ENCODE results near the gene LIMK1. TPM values are rescaled to one million over a fixed set of nuclear protein-coding genes. Genes with fewer than 3 reads are reported as not detected.
A peak's percentile ranks its signal among the peaks of the same experiment; 100 is the strongest.

LIMK1 gene
- total and polyA plus RNA-seq, 2 experiments from 2014 or later = 13.0 to 96.5 TPM

DNA sequence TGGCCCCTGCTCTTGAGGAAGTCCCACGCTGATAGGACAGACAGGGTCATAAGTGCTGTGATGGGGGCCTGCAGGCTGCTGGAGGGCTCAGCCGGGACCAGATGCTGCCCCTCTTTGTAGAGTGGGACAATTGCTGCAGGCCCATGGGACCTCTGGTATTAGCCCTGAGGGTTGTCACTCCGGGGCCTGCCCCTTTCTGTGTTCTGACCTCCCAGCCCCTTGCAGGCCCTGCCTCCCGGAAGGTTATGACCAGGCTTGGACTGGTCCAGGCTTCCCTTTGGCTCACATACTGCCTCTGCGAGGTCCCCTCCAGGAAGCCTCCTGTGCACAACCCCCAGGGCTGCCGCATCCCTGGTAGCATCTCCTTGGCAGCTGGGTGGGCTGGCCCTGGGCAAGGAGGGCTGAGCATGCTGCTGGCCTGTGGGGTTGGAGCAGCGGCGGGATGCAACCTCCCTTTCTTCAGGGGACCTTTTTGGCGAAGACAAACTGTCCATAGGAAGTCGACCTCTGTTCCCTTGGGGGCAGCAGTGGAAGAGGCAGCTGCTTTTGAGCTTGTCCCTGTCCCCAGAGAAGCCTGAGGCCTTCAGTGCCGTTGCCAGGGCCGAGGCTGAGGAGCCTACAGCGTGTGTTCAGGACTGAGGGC lies 8.8 kb downstream of the LIMK1 start (continued):
- TF ChIP-seq, protein P1, sequence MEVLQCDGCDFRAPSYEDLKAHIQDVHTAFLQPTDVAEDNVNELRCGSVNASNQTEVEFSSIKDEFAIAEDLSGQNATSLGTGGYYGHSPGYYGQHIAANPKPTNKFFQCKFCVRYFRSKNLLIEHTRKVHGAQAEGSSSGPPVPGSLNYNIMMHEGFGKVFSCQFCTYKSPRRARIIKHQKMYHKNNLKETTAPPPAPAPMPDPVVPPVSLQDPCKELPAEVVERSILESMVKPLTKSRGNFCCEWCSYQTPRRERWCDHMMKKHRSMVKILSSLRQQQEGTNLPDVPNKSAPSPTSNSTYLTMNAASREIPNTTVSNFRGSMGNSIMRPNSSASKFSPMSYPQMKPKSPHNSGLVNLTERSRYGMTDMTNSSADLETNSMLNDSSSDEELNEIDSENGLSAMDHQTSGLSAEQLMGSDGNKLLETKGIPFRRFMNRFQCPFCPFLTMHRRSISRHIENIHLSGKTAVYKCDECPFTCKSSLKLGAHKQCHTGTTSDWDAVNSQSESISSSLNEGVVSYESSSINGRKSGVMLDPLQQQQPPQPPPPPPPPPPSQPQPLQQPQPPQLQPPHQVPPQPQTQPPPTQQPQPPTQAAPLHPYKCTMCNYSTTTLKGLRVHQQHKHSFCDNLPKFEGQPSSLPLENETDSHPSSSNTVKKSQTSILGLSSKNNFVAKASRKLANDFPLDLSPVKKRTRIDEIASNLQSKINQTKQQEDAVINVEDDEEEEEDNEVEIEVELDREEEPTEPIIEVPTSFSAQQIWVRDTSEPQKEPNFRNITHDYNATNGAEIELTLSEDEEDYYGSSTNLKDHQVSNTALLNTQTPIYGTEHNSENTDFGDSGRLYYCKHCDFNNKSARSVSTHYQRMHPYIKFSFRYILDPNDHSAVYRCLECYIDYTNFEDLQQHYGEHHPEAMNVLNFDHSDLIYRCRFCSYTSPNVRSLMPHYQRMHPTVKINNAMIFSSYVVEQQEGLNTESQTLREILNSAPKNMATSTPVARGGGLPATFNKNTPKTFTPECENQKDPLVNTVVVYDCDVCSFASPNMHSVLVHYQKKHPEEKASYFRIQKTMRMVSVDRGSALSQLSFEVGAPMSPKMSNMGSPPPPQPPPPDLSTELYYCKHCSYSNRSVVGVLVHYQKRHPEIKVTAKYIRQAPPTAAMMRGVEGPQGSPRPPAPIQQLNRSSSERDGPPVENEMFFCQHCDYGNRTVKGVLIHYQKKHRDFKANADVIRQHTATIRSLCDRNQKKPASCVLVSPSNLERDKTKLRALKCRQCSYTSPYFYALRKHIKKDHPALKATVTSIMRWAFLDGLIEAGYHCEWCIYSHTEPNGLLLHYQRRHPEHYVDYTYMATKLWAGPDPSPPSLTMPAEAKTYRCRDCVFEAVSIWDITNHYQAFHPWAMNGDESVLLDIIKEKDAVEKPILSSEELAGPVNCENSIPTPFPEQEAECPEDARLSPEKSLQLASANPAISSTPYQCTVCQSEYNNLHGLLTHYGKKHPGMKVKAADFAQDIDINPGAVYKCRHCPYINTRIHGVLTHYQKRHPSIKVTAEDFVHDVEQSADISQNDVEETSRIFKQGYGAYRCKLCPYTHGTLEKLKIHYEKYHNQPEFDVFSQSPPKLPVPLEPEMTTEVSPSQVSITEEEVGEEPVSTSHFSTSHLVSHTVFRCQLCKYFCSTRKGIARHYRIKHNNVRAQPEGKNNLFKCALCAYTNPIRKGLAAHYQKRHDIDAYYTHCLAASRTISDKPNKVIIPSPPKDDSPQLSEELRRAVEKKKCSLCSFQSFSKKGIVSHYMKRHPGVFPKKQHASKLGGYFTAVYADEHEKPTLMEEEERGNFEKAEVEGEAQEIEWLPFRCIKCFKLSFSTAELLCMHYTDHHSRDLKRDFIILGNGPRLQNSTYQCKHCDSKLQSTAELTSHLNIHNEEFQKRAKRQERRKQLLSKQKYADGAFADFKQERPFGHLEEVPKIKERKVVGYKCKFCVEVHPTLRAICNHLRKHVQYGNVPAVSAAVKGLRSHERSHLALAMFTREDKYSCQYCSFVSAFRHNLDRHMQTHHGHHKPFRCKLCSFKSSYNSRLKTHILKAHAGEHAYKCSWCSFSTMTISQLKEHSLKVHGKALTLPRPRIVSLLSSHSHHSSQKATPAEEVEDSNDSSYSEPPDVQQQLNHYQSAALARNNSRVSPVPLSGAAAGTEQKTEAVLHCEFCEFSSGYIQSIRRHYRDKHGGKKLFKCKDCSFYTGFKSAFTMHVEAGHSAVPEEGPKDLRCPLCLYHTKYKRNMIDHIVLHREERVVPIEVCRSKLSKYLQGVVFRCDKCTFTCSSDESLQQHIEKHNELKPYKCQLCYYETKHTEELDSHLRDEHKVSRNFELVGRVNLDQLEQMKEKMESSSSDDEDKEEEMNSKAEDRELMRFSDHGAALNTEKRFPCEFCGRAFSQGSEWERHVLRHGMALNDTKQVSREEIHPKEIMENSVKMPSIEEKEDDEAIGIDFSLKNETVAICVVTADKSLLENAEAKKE (CRISPR knock-in tag; IDR thresholded peaks at IDR 0.05) = no peak

DNA sequence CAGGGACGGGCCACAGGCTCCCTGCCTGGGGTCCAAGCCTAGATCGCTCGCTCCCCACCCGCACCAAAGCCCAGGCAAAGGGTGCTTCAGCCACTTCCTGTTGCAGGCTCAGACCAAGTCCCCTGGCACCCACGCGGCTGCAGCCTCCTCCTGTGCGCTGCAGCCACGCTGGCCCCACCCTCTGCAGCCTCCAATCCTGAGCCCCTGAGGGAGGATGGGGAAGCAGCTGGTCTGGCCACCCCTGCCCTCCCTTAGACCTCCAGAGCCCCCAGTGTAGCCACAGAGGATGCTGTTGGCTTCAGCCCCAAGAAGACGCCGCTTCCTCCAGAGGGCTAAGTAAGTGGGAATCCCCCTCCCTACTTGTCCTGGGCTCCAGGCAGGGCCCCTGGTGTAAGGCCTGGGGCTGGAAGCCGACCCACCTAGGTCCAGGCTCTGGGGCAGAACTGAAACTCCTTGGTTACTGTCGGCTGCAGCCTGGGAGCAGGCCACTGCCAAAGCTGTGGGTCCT lies 9.4 kb downstream of the LIMK1 start:
- peaks cover 13% of the 10 kb centered on the region; the same call in 1 of the 2 replicates for H3K79me2 ChIP-seq (replicated peaks; ENCODE audit: insufficient read depth)
- peak overlapping the region; percentile 26 for H3K4me2 ChIP-seq
- peaks cover 15% of the 10 kb centered on the region for H3K36me3 ChIP-seq (ENCODE audit: insufficient read depth)
- peaks cover 28% of the 10 kb centered on the region for H3K4me1 Mint-ChIP-seq
- H4K20me1 ChIP-seq (replicated peaks; ENCODE audit: insufficient read depth) = peaks cover 2% of the 10 kb centered on the region; the same call in 1 of the 2 replicates
- H3K27ac ChIP-seq (ENCODE audit: low read depth) = peak overlapping the region; percentile 45; the same call in 1 of the 2 replicates
- H3K36me3 Mint-ChIP-seq (ENCODE audit: low read depth) = peaks cover 40% of the 10 kb centered on the region
- no peak overlapping the region for H3K27ac Mint-ChIP-seq
- no peaks in the 10 kb centered on the region for H3K9me2 ChIP-seq (ENCODE audit: insufficient read depth)
- H3F3A ChIP-seq (replicated peaks; ENCODE audit: low read depth) = peaks cover 9% of the 10 kb centered on the region; the same call in 1 of the 2 replicates
- DNase-seq (ENCODE audit: low spot score) (peak; percentile 28), ATAC-seq (no peak)
- H3K4me3 ChIP-seq = no peak overlapping the region
- H3K4me1 ChIP-seq (ENCODE audit: insufficient read depth) = peaks cover 34% of the 10 kb centered on the region
- H3K27me3 Mint-ChIP-seq (ENCODE audit: insufficient read depth, low read depth, poor library complexity) = peaks cover 9% of the 10 kb centered on the region
- H3K9me3 Mint-ChIP-seq = peaks cover 5% of the 10 kb centered on the region; the same call in 2 of the 3 replicates
- TF ChIP-seq, protein P2, sequence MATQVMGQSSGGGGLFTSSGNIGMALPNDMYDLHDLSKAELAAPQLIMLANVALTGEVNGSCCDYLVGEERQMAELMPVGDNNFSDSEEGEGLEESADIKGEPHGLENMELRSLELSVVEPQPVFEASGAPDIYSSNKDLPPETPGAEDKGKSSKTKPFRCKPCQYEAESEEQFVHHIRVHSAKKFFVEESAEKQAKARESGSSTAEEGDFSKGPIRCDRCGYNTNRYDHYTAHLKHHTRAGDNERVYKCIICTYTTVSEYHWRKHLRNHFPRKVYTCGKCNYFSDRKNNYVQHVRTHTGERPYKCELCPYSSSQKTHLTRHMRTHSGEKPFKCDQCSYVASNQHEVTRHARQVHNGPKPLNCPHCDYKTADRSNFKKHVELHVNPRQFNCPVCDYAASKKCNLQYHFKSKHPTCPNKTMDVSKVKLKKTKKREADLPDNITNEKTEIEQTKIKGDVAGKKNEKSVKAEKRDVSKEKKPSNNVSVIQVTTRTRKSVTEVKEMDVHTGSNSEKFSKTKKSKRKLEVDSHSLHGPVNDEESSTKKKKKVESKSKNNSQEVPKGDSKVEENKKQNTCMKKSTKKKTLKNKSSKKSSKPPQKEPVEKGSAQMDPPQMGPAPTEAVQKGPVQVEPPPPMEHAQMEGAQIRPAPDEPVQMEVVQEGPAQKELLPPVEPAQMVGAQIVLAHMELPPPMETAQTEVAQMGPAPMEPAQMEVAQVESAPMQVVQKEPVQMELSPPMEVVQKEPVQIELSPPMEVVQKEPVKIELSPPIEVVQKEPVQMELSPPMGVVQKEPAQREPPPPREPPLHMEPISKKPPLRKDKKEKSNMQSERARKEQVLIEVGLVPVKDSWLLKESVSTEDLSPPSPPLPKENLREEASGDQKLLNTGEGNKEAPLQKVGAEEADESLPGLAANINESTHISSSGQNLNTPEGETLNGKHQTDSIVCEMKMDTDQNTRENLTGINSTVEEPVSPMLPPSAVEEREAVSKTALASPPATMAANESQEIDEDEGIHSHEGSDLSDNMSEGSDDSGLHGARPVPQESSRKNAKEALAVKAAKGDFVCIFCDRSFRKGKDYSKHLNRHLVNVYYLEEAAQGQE (IDR thresholded peaks at IDR 0.05; ENCODE audit: unreplicated experiment) = no peak
- no peak for TF ChIP-seq STAT1 (IDR thresholded peaks at IDR 0.05; ENCODE audit: unreplicated experiment)
- TF ChIP-seq ZNF114 (CRISPR knock-in tag; IDR thresholded peaks at IDR 0.05) = no peak
- no peak for TF ChIP-seq EZH2phosphoT487 (IDR thresholded peaks at IDR 0.05; ENCODE audit: unreplicated experiment)
- no peak for TF ChIP-seq POLR2AphosphoS5 (IDR thresholded peaks at IDR 0.05; ENCODE audit: low read depth)
- TF ChIP-seq, protein P3, sequence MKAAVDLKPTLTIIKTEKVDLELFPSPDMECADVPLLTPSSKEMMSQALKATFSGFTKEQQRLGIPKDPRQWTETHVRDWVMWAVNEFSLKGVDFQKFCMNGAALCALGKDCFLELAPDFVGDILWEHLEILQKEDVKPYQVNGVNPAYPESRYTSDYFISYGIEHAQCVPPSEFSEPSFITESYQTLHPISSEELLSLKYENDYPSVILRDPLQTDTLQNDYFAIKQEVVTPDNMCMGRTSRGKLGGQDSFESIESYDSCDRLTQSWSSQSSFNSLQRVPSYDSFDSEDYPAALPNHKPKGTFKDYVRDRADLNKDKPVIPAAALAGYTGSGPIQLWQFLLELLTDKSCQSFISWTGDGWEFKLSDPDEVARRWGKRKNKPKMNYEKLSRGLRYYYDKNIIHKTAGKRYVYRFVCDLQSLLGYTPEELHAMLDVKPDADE (IDR thresholded peaks at IDR 0.05) = no peak
- TF ChIP-seq JUNB (IDR thresholded peaks at IDR 0.05; ENCODE audit: unreplicated experiment) = no peak
- no peak for TF ChIP-seq NANOG (IDR thresholded peaks at IDR 0.05; ENCODE audit: borderline replicate concordance)
- TF ChIP-seq, protein P4, sequence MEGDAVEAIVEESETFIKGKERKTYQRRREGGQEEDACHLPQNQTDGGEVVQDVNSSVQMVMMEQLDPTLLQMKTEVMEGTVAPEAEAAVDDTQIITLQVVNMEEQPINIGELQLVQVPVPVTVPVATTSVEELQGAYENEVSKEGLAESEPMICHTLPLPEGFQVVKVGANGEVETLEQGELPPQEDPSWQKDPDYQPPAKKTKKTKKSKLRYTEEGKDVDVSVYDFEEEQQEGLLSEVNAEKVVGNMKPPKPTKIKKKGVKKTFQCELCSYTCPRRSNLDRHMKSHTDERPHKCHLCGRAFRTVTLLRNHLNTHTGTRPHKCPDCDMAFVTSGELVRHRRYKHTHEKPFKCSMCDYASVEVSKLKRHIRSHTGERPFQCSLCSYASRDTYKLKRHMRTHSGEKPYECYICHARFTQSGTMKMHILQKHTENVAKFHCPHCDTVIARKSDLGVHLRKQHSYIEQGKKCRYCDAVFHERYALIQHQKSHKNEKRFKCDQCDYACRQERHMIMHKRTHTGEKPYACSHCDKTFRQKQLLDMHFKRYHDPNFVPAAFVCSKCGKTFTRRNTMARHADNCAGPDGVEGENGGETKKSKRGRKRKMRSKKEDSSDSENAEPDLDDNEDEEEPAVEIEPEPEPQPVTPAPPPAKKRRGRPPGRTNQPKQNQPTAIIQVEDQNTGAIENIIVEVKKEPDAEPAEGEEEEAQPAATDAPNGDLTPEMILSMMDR (conservative IDR thresholded peaks at IDR 0.05; ENCODE audit: low read depth in 2 of 2) = no peak
- no peak for TF ChIP-seq CREB1 (CRISPR knock-in tag; IDR thresholded peaks at IDR 0.05; ENCODE audit: low read depth)
- no peak for TF ChIP-seq EZH2 (IDR thresholded peaks at IDR 0.05; ENCODE audit: low read depth, unreplicated experiment)
- no peak overlapping the region for H3K4me3 Mint-ChIP-seq
- no peak overlapping the region for H2AFZ ChIP-seq
- no peaks in the 10 kb centered on the region for H3K27me3 ChIP-seq (ENCODE audit: insufficient read depth)
